ENCODE results near the gene RBFOX2. TPM values are rescaled to one million over a fixed set of nuclear protein-coding genes. Genes with fewer than 3 reads are reported as not detected.
"Not testable (repeated sequence)": the region's sequence is repeated elsewhere in the genome, so short reads cannot be mapped to it uniquely, and the experiment has no call there.

The RBFOX2 gene
- total RNA-seq, 3 donors from 2014 or later = 63.4 to 97.3 (median 85.5) TPM

DNA sequence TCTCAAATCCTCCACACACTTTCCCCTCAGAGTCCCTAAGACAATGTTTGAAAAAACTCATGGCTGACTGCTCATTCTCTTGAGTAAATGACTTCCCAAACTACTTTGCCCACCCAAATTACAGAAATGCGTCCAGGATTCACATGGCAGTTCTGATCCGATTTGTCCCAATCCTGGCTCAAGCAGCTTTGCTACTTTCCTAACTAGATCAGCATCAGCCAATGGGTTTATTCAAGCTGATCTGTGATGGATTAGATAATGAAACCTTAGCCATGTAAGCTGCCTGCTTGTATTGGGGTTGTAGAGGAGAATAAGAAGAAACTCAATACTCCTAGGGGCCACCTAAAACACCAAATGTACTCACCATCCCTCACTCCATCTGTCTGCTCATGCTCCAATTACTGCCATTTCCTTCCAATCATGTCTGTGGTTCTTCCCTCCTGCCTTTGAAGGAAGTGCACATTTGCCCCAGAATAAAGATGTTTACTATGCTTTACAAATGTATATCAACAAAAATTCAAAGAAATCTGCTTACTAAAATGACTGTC, 6.9 kb downstream of the RBFOX2 start:
- Histone ChIP-seq H3K9me3 (no peaks in the 10 kb centered on the region), H3K4me1 (no peaks in the 10 kb centered on the region), H3K27me3 (no peaks in the 10 kb centered on the region), H3K4me3 (no peak overlapping the region), H3K27ac (peak overlapping the region; percentile 53 to 62), H3K36me3 (no peaks in the 10 kb centered on the region)
- TF ChIP-seq POLR2A (IDR thresholded peaks at IDR 0.05) (no peak), POLR2AphosphoS5 (IDR thresholded peaks at IDR 0.05) (no peak), CTCF (IDR thresholded peaks at IDR 0.05) (no peak)
- intact Hi-C loops (cut with DNase I; ENCODE audit: low total_unique reads) = loop anchor here (10.0 kb wide), 1 partner anchor 397 kb away; no protein-coding TSS in a partner anchor
- no peak for DNase-seq (ENCODE audit: low spot score in 2 of 2)

DNA sequence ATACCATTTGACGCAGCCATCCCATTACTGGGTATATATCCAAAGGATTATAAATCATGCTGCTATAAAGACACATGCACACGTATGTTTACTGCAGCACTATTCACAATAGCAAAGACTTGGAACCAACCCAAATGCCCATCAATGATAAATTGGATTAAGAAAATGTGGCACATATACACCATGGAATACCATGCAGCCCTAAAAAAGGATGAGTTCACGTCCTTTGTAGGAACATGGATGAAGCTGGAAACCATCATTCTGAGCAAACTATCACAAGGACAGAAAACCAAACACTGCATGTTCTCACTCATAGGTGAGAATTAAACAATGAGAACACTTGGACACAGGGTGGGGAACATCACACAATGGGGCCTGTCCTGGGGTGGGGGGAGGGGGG, 7.8 kb downstream of the RBFOX2 start:
- not testable (repeated sequence) for H3K36me3 ChIP-seq; H3K27ac ChIP-seq; H3K27me3 ChIP-seq; DNase-seq (ENCODE audit: low spot score in 2 of 2); H3K4me1 ChIP-seq; H3K9me3 ChIP-seq; H3K4me3 ChIP-seq
- intact Hi-C loops (cut with DNase I; ENCODE audit: low total_unique reads) = loop anchor here (10.0 kb wide), 1 partner anchor 396 kb away; no protein-coding TSS in a partner anchor

- Histone ChIP-seq H3K27ac (no peak overlapping the region), H3K27me3 (no peaks in the 10 kb centered on the region), H3K4me3 (no peak overlapping the region), H3K36me3 (no peaks in the 10 kb centered on the region), H3K9me3 (no peaks in the 10 kb centered on the region), H3K4me1 (no peaks in the 10 kb centered on the region)
- intact Hi-C loops (cut with DNase I; ENCODE audit: low total_unique reads) = no loop called here
- DNase-seq (ENCODE audit: low spot score in 2 of 2) = no peak
- TF ChIP-seq CTCF (IDR thresholded peaks at IDR 0.05) = no peak
- TF ChIP-seq POLR2AphosphoS5 (IDR thresholded peaks at IDR 0.05) = no peak
- no peak for TF ChIP-seq POLR2A (IDR thresholded peaks at IDR 0.05)
Observed at GRCh38 chr22:36017651-36018091, 11.0 kb downstream of the RBFOX2 start.

GRCh38 chr22:36016684-36017083, 11.9 kb downstream of the RBFOX2 start:
- Histone ChIP-seq H3K27me3 (no peaks in the 10 kb centered on the region), H3K4me3 (no peak overlapping the region), H3K4me1 (no peaks in the 10 kb centered on the region), H3K36me3 (no peaks in the 10 kb centered on the region), H3K9me3 (no peaks in the 10 kb centered on the region), H3K27ac (peak overlapping the region in 1 of 2 donors; percentile 10)
- no peak for TF ChIP-seq POLR2A (IDR thresholded peaks at IDR 0.05)
- TF ChIP-seq POLR2AphosphoS5 (IDR thresholded peaks at IDR 0.05) = no peak
- no peak for TF ChIP-seq CTCF (IDR thresholded peaks at IDR 0.05)
- DNase-seq (ENCODE audit: low spot score in 2 of 2) = no peak
- intact Hi-C loops (cut with DNase I; ENCODE audit: low total_unique reads) = no loop called here

GRCh38 chr22:36015811-36016529, 12.7 kb downstream of the RBFOX2 start:
- intact Hi-C loops (cut with DNase I; ENCODE audit: low total_unique reads) = no loop called here
- H3K27ac ChIP-seq = no peak overlapping the region
- no peaks in the 10 kb centered on the region for H3K27me3 ChIP-seq
- no peaks in the 10 kb centered on the region for H3K4me1 ChIP-seq
- DNase-seq (ENCODE audit: low spot score in 2 of 2) = no peak
- TF ChIP-seq POLR2AphosphoS5 (IDR thresholded peaks at IDR 0.05) = no peak
- TF ChIP-seq CTCF (IDR thresholded peaks at IDR 0.05) = no peak
- no peak for TF ChIP-seq POLR2A (IDR thresholded peaks at IDR 0.05)
- no peak overlapping the region for H3K4me3 ChIP-seq
- H3K9me3 ChIP-seq = no peaks in the 10 kb centered on the region
- no peaks in the 10 kb centered on the region for H3K36me3 ChIP-seq

Measured in breast epithelium (tissue), 4 donors.